CD4-positive, alpha-beta T cell (primary cell): Measurements from ENCODE around the gene BDNF. TPM values are rescaled to one million over a fixed set of nuclear protein-coding genes. Genes with fewer than 3 reads are reported as not detected.
"Not testable (repeated sequence)": the region's sequence is repeated elsewhere in the genome, so short reads cannot be mapped to it uniquely, and the experiment has no call there.

ENCODE experiments used
- ATAC-seq: fragments of 200-7000 bp; cut with Tn5 transposase; one replicate; pipeline ENCODE4 v1.10.0; 2022; ENCODE audit warnings: mild to moderate bottlenecking; ENCODE audit not compliant: poor library complexity
- CTCF ChIA-PET: fragments of 350-600 bp; sonication (Branson Sonifier 250); formaldehyde crosslinking; loops from one replicate; lab custom pipeline; 2021; ENCODE audit warnings: antibody characterized with exemption, inconsistent platforms; lab: Charles Lee
- POLR2A ChIA-PET: fragments of 350-600 bp; sonication (Branson Sonifier 250); formaldehyde crosslinking; loops from one replicate; lab custom pipeline; 2021; ENCODE audit warnings: antibody characterized with exemption, inconsistent platforms; lab: Charles Lee
- DNase-seq, 14 experiments: peaks; one replicate each; pipeline ENCODE4 v3.0.0-alpha.2; 2013 to 2020; ENCODE audit warnings: mixed read lengths in 2 of 14
- H3K27ac ChIP-seq, 2 donors: one replicate each; pipeline versions ENCODE4 v1.5.1 to v1.7.0; 2013; ENCODE audit warnings: low read length in 2 of 2, low read depth in 1 of 2, mild to moderate bottlenecking in 1 of 2
- H3K27me3 ChIP-seq, 2 experiments: 1 replicate in 1 of 2; 2 replicates in 1 of 2; pipeline versions ENCODE4 v1.6.1 to v1.7.0; 2013; ENCODE audit warnings: low read length in 2 of 2, control low read depth in 1 of 2, mild to moderate bottlenecking in 1 of 2, moderate library complexity in 1 of 2; ENCODE audit not compliant: insufficient read depth in 2 of 2, control insufficient read depth in 1 of 2
- H3K36me3 ChIP-seq: one replicate; pipeline ENCODE4 v1.6.1; 2013; ENCODE audit warnings: low read length, control low read depth; ENCODE audit not compliant: insufficient read depth
- H3K4me1 ChIP-seq: one replicate; pipeline ENCODE4 v1.6.1; 2013; ENCODE audit warnings: low read length, control low read depth; ENCODE audit not compliant: insufficient read depth
- H3K4me3 ChIP-seq: one replicate; pipeline ENCODE4 v1.5.1; 2013; ENCODE audit warnings: mild to moderate bottlenecking, low read length, moderate library complexity
- H3K9me3 ChIP-seq, 2 experiments: 1 replicate in 1 of 2; 2 replicates in 1 of 2; pipeline versions ENCODE4 v1.6.1 to v1.7.0; 2013; ENCODE audit warnings: low read length in 2 of 2, mild to moderate bottlenecking in 2 of 2, control low read depth in 1 of 2, moderate library complexity in 1 of 2; ENCODE audit not compliant: control insufficient read depth in 1 of 2, insufficient read depth in 1 of 2
- H3K27ac Mint-ChIP-seq: one replicate; pipeline ENCODE4 v1.8.0; 2020; ENCODE audit warnings: mixed read lengths
- H3K27me3 Mint-ChIP-seq: one replicate; pipeline ENCODE4 v1.8.0; 2021; ENCODE audit warnings: mixed read lengths
- H3K36me3 Mint-ChIP-seq: one replicate; pipeline ENCODE4 v1.8.0; 2021; ENCODE audit warnings: low read depth, mixed read lengths
- H3K4me1 Mint-ChIP-seq: one replicate; pipeline ENCODE4 v1.8.0; 2021; ENCODE audit warnings: low read depth, mixed read lengths
- H3K4me3 Mint-ChIP-seq: one replicate; pipeline ENCODE4 v1.8.0; 2020; ENCODE audit warnings: mild to moderate bottlenecking, mixed read lengths
- H3K9me3 Mint-ChIP-seq: one replicate; pipeline ENCODE4 v1.8.0; 2020; ENCODE audit warnings: mixed read lengths
- intact Hi-C, 2 experiments: fragments of 100-400 bp; cut with DNase I in 1 of 2; cut with micrococcal nuclease in 1 of 2; formaldehyde crosslinking; loops; one replicate each; pipeline versions ENCODE4 v1.15.1 to v1.9.0; 2023 to 2025; cut with DNase I, micrococcal nuclease
- total RNA-seq, 174 experiments: library from RNA in 2 of 174; stranded (reverse) in 2 of 174; gene quantifications; one replicate each; pipeline ENCODE4 v1.2.3 and lab custom pipeline; 2021 to 2026
- TF ChIP-seq, protein P1 (sequence below): fragments of 200-600 bp; IDR thresholded peaks from one replicate; pipeline ENCODE4 v1.8.0; 2022; ENCODE audit warnings: antibody characterized with exemption, mild to moderate bottlenecking

Gene BDNF
- total RNA-seq, 2 experiments from 2014 or later = not detected

DNA sequence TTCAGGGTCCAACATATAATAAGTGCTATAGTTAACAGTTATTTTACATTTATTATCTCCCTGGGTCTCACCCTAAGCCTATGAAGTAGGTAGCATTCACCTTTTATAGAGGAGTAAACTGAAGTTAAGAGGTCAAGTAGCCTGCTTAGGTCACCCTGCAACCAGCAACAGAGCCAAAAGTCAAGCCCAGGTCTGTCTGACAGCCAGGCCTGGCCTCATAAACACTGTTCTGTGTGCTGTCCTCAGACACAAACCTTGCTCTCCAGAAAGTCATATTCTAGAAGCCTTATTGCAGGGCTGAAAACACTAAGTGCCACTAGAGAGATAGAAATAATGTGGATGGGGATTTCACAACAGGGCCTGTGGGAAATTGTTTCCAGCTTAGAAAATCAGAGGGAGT is 59.3 kb downstream of the BDNF start:
- Histone ChIP-seq H3K27ac (no peak overlapping the region), H3K4me3 (no peak overlapping the region), H3K36me3 (no peaks in the 10 kb centered on the region), H3K27me3 (no peaks in the 10 kb centered on the region), H3K4me1 (no peaks in the 10 kb centered on the region), H3K9me3 (no peaks in the 10 kb centered on the region)
- intact Hi-C loops = no loop called here
- Mint-ChIP-seq H3K27ac (no peak overlapping the region), H3K4me1 (no peaks in the 10 kb centered on the region), H3K9me3 (no peaks in the 10 kb centered on the region), H3K4me3 (no peak overlapping the region), H3K36me3 (no peaks in the 10 kb centered on the region), H3K27me3 (no peaks in the 10 kb centered on the region)
- TF ChIP-seq, protein P1, sequence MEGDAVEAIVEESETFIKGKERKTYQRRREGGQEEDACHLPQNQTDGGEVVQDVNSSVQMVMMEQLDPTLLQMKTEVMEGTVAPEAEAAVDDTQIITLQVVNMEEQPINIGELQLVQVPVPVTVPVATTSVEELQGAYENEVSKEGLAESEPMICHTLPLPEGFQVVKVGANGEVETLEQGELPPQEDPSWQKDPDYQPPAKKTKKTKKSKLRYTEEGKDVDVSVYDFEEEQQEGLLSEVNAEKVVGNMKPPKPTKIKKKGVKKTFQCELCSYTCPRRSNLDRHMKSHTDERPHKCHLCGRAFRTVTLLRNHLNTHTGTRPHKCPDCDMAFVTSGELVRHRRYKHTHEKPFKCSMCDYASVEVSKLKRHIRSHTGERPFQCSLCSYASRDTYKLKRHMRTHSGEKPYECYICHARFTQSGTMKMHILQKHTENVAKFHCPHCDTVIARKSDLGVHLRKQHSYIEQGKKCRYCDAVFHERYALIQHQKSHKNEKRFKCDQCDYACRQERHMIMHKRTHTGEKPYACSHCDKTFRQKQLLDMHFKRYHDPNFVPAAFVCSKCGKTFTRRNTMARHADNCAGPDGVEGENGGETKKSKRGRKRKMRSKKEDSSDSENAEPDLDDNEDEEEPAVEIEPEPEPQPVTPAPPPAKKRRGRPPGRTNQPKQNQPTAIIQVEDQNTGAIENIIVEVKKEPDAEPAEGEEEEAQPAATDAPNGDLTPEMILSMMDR = no peak
- CTCF ChIA-PET = no interaction called here
- POLR2A ChIA-PET = no interaction called here
- DNase-seq (no peak), ATAC-seq (no peak)

DNA sequence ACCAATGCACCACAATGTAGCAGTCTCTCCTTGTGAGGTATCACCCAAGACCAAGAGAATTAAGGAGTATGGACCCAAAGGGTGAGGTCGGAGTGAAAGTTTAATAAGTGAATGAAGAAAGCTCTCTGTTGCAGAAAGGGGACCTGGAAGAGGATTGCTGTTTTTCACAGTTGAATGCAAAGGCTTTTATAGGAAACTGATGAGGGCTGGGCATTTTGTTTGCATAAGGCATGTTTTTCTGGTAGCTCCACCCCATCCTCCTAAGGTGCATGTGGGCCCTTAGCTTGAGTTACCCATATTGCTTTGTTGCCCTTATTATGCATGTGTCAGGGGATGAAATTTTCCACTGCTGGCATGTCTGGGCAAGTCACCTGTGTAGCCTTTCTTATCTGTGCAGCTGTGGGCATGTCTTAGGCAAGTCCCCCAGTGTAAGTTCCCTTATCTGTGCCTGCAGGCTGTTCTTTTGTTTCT is 64.7 kb downstream of the BDNF start:
- no peaks in the 10 kb centered on the region for H3K4me1 Mint-ChIP-seq
- no peak overlapping the region for H3K4me3 Mint-ChIP-seq
- CTCF ChIA-PET = no interaction called here
- no peak overlapping the region for H3K27ac Mint-ChIP-seq
- no peaks in the 10 kb centered on the region for H3K36me3 Mint-ChIP-seq
- DNase-seq = no peak
- intact Hi-C loops = no loop called here
- TF ChIP-seq, protein P1 = no peak
- ATAC-seq = no peak
- POLR2A ChIA-PET = no interaction called here
- H3K9me3 ChIP-seq = no peaks in the 10 kb centered on the region
- H3K27ac ChIP-seq = no peak overlapping the region
- no peaks in the 10 kb centered on the region for H3K36me3 ChIP-seq
- H3K27me3 Mint-ChIP-seq = no peaks in the 10 kb centered on the region
- no peak overlapping the region for H3K4me3 ChIP-seq
- no peaks in the 10 kb centered on the region for H3K27me3 ChIP-seq
- no peaks in the 10 kb centered on the region for H3K4me1 ChIP-seq
- H3K9me3 Mint-ChIP-seq = no peaks in the 10 kb centered on the region

DNA sequence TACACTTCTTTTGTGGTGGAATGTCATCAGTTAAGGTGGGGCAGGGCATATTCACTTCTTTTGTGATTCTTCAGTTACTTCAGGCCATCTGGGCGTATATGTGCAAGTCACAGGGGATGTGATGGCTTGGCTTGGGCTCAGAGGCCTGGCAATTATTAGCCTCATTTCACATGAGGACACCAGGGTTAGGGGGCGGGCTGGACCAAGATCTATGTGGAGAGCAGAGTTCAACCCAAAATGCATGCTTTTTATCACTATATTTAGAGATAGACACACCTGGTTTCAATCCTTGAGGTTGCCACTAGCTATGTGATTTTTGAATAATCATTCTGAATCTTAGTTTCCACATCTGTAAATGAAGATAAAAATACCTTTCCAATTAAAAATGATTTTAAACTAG is 65.5 kb downstream of the BDNF start:
- H3K27me3 ChIP-seq, H3K36me3 Mint-ChIP-seq, H3K4me3 Mint-ChIP-seq, H3K4me1 ChIP-seq, ATAC-seq, H3K36me3 ChIP-seq, POLR2A ChIA-PET, H3K27ac Mint-ChIP-seq, H3K4me1 Mint-ChIP-seq, DNase-seq, H3K4me3 ChIP-seq, H3K27ac ChIP-seq, CTCF ChIA-PET, H3K9me3 ChIP-seq, H3K9me3 Mint-ChIP-seq, intact Hi-C loops, H3K27me3 Mint-ChIP-seq: not testable (repeated sequence)

DNA sequence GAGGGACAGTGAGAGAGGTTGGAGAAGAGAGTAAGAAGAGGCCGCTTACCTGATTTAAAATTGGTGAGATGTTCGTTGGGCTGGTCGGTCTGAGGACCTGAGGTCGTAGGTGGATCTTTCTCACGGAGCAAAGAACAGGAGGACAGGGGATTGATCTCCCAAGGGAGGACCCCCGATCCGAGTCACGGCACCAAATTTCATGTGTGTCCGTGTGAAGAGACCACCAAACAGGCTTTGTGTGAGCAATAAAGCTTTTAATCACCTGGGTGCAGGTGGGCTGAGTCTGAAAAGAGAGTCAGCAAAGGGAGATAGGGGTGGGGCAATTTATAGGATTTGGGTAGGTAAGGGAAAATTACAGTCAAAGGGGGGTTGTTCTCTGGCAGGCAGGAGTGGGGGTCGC is 66.0 kb downstream of the BDNF start:
- H3K27ac ChIP-seq, H3K27me3 ChIP-seq, H3K4me3 ChIP-seq, H3K27me3 Mint-ChIP-seq, DNase-seq, H3K4me3 Mint-ChIP-seq, H3K9me3 ChIP-seq, ATAC-seq, H3K4me1 ChIP-seq, CTCF ChIA-PET, H3K4me1 Mint-ChIP-seq, POLR2A ChIA-PET, H3K27ac Mint-ChIP-seq, H3K36me3 ChIP-seq, H3K9me3 Mint-ChIP-seq, intact Hi-C loops, H3K36me3 Mint-ChIP-seq: not testable (repeated sequence)

DNA sequence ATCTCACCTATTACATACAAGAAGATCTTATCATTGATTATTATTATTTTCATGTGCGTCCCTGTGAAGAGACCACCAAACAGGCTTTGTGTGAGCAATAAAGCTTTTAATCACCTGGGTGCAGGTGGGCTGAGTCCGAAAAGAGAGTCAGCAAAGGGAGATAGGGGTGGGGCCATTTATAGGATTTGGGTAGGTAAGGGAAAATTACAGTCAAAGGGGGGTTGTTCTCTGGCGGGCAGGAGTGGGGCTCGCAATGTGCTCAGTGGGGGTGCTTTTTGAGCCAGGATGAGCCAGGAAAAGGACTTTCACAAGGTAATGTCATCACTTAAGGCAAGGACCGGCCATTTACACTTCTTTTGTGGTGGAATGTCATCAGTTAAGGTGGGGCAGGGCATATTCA is 71.2 kb downstream of the BDNF start:
- H3K4me1 Mint-ChIP-seq, H3K4me3 ChIP-seq, H3K4me3 Mint-ChIP-seq, DNase-seq, POLR2A ChIA-PET, H3K36me3 Mint-ChIP-seq, CTCF ChIA-PET, H3K9me3 ChIP-seq, H3K4me1 ChIP-seq, H3K27ac Mint-ChIP-seq, H3K27me3 ChIP-seq, H3K9me3 Mint-ChIP-seq, intact Hi-C loops, ATAC-seq, H3K36me3 ChIP-seq, H3K27me3 Mint-ChIP-seq, H3K27ac ChIP-seq: not testable (repeated sequence)
